Activated CD4-positive, alpha-beta T cell treated with anti-CD3 and anti-CD28 coated beads, Interleukin-2, Interleukin-6, amounts not matched to agents 100 ng/mL and 50 ng/mL, durations not matched to agents 16 hours and 8 hours (primary cell): ENCODE measurements around the gene CPN1.

Experiments
- DNase-seq: peaks from one replicate; pipeline ENCODE4 v3.0.0-alpha.2; 2020

CPN1 gene

GRCh38 chr10:100075426-100076220 lies 6.0 kb downstream of the CPN1 start:
- DNase-seq, result no peak

DNA sequence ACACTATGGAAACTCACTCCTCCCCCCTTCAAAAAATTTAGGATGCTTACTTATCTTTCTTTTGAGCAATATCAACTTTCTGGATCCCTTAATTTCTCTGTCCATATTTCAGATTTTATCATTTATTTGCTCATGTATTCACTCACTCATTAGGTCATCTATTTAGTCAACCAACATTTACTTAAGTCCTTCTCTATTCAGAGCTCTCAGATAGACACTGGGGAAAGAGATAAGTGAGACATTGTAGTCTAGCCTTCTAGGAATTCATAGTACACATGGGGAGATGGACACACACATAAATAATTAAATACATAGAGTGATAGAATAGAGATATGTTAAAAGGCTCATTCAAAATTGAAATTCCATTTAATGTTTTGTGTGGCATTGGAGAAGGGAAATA lies 9.2 kb downstream of the CPN1 start:
- no peak for DNase-seq

GRCh38 chr10:100071529-100071928 lies 10.1 kb downstream of the CPN1 start:
- no peak for DNase-seq

DNA sequence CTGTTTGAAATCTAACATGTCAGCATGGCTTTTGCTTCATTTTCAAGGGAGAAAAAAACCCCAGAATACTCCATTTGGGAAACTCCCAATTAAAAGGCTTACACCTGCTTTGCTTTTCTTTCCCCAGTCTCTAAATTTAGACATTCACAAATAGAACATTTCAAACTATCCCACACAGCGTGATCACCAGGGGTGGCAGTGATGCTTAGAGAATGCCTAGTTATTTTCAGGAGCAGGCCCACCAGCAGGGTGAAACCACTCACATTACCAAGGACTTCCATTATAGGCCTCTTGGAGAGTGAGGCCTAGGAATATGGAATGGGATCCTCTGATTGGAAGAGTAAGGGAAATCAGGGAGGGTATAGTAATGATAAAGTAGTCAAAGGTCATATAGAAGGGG lies 14.2 kb downstream of the CPN1 start:
- no peak for DNase-seq

- DNase-seq, result no peak
Observed at GRCh38 chr10:100065084-100065660, 16.5 kb downstream of the CPN1 start.

GRCh38 chr10:100061401-100061800 lies 20.3 kb downstream of the CPN1 start:
- no peak for DNase-seq

GRCh38 chr10:100057948-100058347 lies 23.7 kb downstream of the CPN1 start:
- no peak for DNase-seq

GRCh38 chr10:100053686-100054460 lies 27.8 kb downstream of the CPN1 start:
- DNase-seq, result no peak

- peak; percentile 85 for DNase-seq
Observed at GRCh38 chr10:100046021-100046486, 35.6 kb downstream of the CPN1 start.

- DNase-seq, result no peak
Observed at GRCh38 chr10:100045592-100045991, 36.1 kb downstream of the CPN1 start.

GRCh38 chr10:100043796-100044195 lies 37.9 kb downstream of the CPN1 start:
- DNase-seq, result no peak

DNA sequence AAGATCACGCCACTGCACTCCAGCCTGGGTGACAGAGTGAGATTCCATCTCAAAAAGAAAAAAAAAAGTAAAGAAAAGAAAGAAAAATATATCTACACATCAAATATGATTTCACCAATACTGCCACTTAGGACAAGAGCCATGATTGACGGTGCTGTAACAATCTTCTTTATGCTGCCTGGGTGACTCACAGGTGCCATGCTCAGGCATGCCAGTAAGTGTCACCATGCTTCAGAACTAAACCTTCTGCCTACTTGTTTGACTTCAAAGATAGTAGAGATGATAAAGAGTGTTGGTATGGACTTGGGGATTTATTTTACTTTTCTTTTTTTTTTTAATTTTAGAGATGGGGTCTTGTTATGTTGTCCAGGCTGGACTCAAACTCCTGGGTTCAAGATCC lies 38.3 kb downstream of the CPN1 start:
- DNase-seq, result peak; percentile 21

DNA sequence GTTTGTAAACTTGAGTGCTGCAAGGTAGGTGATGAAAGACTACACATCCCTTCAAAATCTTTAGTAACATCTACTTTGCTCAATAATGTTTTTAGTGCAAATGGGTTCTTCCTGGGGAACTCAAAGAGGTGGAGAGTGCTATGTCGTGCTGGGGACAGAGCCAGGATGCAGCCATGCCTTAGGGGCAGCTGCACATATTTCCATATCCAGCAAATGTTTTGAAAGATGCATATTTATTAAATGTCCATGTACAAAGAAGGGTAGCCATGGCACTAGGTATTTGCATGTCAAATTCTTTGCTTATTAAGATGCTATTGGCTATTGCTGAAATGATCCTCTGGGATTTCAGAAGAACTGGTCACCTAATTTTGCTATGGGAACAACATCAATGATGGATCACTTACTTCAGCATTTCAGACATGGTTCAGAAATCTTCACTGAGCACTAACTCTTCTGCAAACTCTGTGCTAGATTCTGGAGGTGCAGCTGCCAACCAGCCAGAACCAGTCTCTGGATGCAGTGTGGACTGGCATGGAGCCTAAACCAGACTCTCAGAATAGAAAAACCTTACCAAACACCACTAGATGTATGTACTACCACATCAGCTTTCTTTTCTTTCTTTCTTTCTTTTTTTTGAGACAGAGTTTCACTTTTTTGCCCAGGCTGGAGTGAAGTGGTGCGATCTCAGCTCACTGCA lies 40.2 kb downstream of the CPN1 start:
- DNase-seq, result no peak

GRCh38 chr10:100038561-100039071 lies 43.1 kb downstream of the CPN1 start:
- DNase-seq, result no peak

- DNase-seq, result no peak
Observed at GRCh38 chr10:100037758-100038315, 43.8 kb downstream of the CPN1 start.

- DNase-seq, result no peak
Observed at GRCh38 chr10:100036850-100037249, 44.8 kb downstream of the CPN1 start.

GRCh38 chr10:100033766-100034418 lies 47.8 kb downstream of the CPN1 start:
- no peak for DNase-seq

DNA sequence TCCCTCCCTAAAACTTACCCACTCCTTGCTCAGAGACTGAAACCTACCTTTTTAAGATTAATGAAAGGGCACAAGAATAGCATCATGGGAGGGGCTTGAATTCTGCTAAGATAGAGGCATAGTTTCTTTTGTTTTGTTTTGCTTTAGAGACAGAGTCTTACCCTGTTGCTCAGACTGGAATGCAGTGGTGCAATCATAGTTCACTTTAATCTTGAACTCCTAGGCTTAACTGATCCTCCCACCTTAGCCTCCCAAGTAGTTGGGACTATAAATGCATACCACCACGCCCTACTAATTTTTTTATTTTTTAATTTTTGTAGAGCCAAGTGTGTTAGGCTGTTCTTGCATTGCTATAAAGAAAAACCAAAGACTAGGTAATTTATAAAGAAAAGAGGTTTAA lies 54.3 kb downstream of the CPN1 start:
- DNase-seq, result no peak

DNA sequence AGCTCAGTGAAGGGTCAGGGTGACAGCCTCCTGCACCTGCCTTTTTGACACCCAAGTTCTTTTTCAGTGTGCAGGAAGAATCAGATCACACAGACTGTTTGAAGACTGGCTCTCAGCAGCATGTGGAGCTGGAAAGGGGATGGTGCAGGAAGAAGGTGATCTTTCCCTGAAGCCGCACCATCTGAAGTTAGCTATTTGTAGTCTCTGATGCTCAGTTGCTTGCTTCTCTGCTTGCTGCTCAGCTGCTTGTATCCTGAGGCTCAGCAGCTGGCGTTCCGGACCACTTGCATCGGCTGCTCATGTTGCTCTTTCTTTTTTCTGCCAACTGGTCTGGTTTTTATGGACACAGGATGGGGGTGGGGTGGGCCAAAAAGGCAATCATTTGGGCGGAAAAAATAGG lies 56.1 kb downstream of the CPN1 start:
- no peak for DNase-seq

- no peak for DNase-seq
Observed at GRCh38 chr10:100024748-100025147, 56.9 kb downstream of the CPN1 start.

GRCh38 chr10:100022403-100022802 lies 59.3 kb downstream of the CPN1 start:
- DNase-seq, result no peak

GRCh38 chr10:100021322-100021721 lies 60.3 kb downstream of the CPN1 start:
- no peak for DNase-seq
